ENCODE measurements around the gene OBSCN. TPM values are rescaled to one million over a fixed set of nuclear protein-coding genes. Genes with fewer than 3 reads are reported as not detected.

The OBSCN gene
- total and polyA plus RNA-seq, 2 of the 13 experiments (the other 11 are each of a cell fraction or from before 2014, with no cell fraction given), result 0.20 TPM

DNA sequence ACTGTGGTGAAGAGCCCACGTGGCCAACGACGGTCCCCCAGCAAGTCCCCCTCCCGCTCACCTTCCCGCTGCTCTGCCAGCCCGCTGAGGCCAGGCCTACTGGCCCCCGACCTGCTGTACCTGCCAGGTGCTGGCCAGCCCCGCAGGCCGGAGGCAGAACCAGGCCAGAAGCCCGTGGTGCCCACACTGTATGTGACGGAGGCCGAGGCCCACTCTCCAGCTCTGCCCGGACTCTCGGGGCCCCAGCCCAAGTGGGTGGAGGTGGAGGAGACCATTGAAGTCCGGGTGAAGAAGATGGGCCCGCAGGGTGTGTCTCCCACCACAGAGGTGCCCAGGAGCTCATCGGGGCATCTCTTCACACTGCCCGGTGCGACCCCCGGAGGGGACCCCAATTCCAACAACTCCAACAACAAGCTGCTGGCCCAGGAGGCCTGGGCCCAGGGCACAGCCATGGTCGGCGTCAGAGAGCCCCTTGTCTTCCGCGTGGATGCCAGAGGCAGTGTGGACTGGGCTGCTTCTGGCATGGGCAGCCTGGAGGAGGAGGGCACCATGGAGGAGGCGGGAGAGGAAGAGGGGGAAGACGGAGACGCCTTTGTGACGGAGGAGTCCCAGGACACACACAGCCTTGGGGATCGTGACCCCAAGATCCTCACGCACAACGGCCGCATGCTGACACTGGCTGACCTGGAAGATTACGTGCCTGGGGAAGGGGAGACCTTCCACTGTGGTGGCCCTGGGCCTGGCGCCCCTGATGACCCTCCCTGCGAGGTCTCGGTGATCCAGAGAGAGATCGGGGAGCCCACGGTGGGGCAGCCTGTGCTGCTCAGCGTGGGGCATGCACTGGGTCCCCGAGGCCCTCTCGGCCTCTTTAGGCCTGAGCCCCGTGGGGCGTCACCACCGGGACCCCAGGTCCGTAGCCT, 152.0 kb downstream of the OBSCN start:
- BruUV-seq (replicated peaks), result no TSS peak
- POLR2A ChIA-PET, result no interaction called here
- ATAC-seq (no peak), FAIRE-seq (no peak), DNase-seq (ENCODE audit: low spot score) (no peak)
- Histone ChIP-seq H2AFZ (ENCODE audit: low read length) (no peak overlapping the region), H3K36me3 (replicated peaks in 1 of 2; ENCODE audit: control insufficient read depth in 1 of 2, insufficient read depth in 2 of 2, low read length in 2 of 2) (no peaks in the 10 kb centered on the region), H3K27me3 (ENCODE audit: control insufficient read depth in 1 of 2, insufficient read depth in 2 of 2, low read length in 2 of 2) (peaks cover 6 to 19% of the 10 kb centered on the region in 2 experiments; a peak in 4 of 5 replicates), H3K4me3 (replicated peaks in 1 of 3; ENCODE audit: insufficient read depth in 1 of 3, low read depth in 2 of 3, low read length in 3 of 3) (no peak overlapping the region), H3K9ac (ENCODE audit: insufficient read depth, low read depth, low read length) (no peak overlapping the region), H3K4me2 (ENCODE audit: low read depth, low read length) (no peak overlapping the region), H3K9me3 (ENCODE audit: low read length) (no peaks in the 10 kb centered on the region), H3K27ac (ENCODE audit: extremely low read length, insufficient read depth, low read length) (no peak overlapping the region), H3K79me2 (ENCODE audit: insufficient read depth, low read length) (no peaks in the 10 kb centered on the region), H3K4me1 (ENCODE audit: insufficient read depth, low read length) (no peaks in the 10 kb centered on the region; the same call in 1 of the 2 replicates), H4K20me1 (ENCODE audit: insufficient read depth, low read length) (no peaks in the 10 kb centered on the region)
- CTCF ChIA-PET (ENCODE audit: low intra/inter-chr PET ratio, low total read pairs), result no interaction called here
- in situ Hi-C loops (cut with HindIII; ENCODE audit: extremely low pct_ligation_motif_present, low pct_unique_long_range_greater_than_20kb), result no loop called here
- WGBS (ENCODE audit: low lambda C conversion rate), result 67% methylated on average over 20 of the region's 45 CpGs
- TF ChIP-seq NRL (CRISPR knock-in tag; IDR thresholded peaks at IDR 0.05; ENCODE audit: borderline replicate concordance) (no peak), PRPF4 (IDR thresholded peaks at IDR 0.05; ENCODE audit: low read depth, low read length, poor library complexity, severe bottlenecking) (no peak), TEAD2 (CRISPR knock-in tag; IDR thresholded peaks at IDR 0.05) (no peak), GPN1 (CRISPR knock-in tag; IDR thresholded peaks at IDR 0.05; ENCODE audit: borderline replicate concordance) (no peak)
- TF ChIP-seq, protein P1, sequence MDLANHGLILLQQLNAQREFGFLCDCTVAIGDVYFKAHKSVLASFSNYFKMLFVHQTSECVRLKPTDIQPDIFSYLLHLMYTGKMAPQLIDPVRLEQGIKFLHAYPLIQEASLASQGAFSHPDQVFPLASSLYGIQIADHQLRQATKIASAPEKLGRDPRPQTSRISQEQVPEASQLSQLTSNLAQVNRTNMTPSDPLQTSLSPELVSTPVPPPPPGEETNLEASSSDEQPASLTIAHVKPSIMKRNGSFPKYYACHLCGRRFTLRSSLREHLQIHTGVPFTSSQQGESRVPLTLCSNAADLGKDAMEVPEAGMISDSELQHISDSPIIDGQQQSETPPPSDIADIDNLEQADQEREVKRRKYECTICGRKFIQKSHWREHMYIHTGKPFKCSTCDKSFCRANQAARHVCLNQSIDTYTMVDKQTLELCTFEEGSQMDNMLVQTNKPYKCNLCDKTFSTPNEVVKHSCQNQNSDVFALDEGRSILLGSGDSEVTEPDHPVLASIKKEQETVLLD (CRISPR knock-in tag; IDR thresholded peaks at IDR 0.05; ENCODE audit: low read depth), result no peak
- TF ChIP-seq, protein P2, sequence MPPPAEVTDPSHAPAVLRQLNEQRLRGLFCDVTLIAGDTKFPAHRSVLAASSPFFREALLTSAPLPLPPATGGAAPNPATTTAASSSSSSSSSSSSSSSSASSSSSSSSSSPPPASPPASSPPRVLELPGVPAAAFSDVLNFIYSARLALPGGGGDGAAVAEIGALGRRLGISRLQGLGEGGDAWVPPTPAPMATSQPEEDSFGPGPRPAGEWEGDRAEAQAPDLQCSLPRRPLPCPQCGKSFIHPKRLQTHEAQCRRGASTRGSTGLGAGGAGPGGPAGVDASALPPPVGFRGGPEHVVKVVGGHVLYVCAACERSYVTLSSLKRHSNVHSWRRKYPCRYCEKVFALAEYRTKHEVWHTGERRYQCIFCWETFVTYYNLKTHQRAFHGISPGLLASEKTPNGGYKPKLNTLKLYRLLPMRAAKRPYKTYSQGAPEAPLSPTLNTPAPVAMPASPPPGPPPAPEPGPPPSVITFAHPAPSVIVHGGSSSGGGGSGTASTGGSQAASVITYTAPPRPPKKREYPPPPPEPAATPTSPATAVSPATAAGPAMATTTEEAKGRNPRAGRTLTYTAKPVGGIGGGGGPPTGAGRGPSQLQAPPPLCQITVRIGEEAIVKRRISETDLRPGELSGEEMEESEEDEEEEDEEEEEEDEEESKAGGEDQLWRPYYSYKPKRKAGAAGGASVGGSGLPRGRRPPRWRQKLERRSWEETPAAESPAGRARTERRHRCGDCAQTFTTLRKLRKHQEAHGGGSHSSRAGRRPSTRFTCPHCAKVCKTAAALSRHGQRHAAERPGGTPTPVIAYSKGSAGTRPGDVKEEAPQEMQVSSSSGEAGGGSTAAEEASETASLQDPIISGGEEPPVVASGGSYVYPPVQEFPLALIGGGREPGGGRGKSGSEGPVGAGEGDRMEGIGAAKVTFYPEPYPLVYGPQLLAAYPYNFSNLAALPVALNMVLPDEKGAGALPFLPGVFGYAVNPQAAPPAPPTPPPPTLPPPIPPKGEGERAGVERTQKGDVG (CRISPR knock-in tag; IDR thresholded peaks at IDR 0.05; ENCODE audit: borderline replicate concordance), result no peak
- intact Hi-C loops (cut with micrococcal nuclease; ENCODE audit: unreplicated experiment), result no loop called here
